ENCODE data around the gene ANKRD12. TPM values are rescaled to one million over a fixed set of nuclear protein-coding genes. Genes with fewer than 3 reads are reported as not detected.
"Not testable (repeated sequence)": the region's sequence is repeated elsewhere in the genome, so short reads cannot be mapped to it uniquely, and the experiment has no call there.

The ANKRD12 gene
- total RNA-seq, 2 experiments from 2014 or later, result 65.9 to 66.5 TPM

DNA sequence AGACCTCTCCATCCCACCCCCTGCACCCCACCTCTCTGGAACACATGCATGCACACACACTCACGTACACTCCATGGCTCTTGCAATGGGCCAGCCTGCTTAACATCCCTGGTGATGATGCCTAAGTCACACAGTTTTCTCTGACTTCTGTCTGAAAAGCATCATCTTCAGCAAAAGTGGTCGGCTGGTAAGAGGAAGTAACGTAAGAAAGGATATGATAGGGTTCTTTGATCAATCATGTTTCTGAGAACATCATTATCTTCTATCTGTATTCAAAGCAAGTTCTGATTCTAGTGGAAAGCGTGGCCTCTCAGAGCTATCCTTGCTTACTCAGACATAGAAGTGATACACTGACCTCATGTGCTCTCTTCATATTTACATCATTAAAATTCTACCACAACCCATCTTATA, 45.5 kb upstream of the ANKRD12 start:
- Histone ChIP-seq H3K4me3 (ENCODE audit: low read depth, low read length, poor library complexity, severe bottlenecking) (no peak overlapping the region), H3K4me1 (ENCODE audit: insufficient read depth, low read length, poor library complexity, severe bottlenecking) (peaks cover 16% of the 10 kb centered on the region), H3K36me3 (ENCODE audit: insufficient read depth, low read length) (no peaks in the 10 kb centered on the region), H2AFZ (ENCODE audit: low read length) (no peak overlapping the region), H3K79me2 (ENCODE audit: insufficient read depth, low read depth, low read length) (no peaks in the 10 kb centered on the region), H3K9me2 (ENCODE audit: insufficient read depth, low read length) (no peaks in the 10 kb centered on the region), H4K20me1 (ENCODE audit: insufficient read depth, low read length) (no peaks in the 10 kb centered on the region), H3K9me3 (ENCODE audit: low read length) (no peaks in the 10 kb centered on the region), H3K27ac (ENCODE audit: low read depth, low read length, poor library complexity, severe bottlenecking) (no peak overlapping the region), H3K4me2 (ENCODE audit: low read length) (no peak overlapping the region)
- TF ChIP-seq EZH2phosphoT487 (IDR thresholded peaks at IDR 0.05; ENCODE audit: borderline replicate concordance, low read depth, low read length) (no peak), CTCF (conservative IDR thresholded peaks at IDR 0.05; ENCODE audit: low read length) (no peak)
- intact Hi-C loops (cut with micrococcal nuclease; ENCODE audit: unreplicated experiment), result no loop called here
- POLR2A ChIA-PET, result interaction anchor here (0.7 kb wide), 1 partner anchor 502 kb away, joined by 3 read pairs; no protein-coding TSS in a partner anchor
- CTCF ChIA-PET (ENCODE audit: unreplicated experiment), result no interaction called here
- BruUV-seq (replicated peaks), result no TSS peak
- DNase-seq (ENCODE audit: low spot score), result no peak

DNA sequence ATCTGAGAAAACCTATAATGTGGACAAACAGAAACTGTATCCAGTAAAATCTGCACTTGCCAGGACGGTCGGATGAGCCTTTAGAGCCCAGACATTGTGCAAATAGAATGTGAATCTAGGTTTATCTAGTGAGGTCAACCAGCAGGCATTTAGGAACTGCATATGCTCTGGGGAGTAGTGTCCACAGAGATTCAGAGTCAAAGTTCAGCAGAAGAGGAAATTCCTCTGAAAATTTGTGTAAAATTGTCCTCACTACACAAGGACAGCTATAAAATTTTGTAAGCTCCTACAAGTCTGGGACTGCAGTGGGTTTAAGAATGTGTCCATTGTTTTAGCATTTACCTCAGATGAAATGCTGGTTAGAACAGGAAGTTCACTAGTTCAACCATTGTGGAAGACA, 43.9 kb upstream of the ANKRD12 start:
- Histone ChIP-seq H3K9me3 (ENCODE audit: low read length) (no peaks in the 10 kb centered on the region), H3K4me3 (ENCODE audit: low read depth, low read length, poor library complexity, severe bottlenecking) (no peak overlapping the region), H3K79me2 (ENCODE audit: insufficient read depth, low read depth, low read length) (no peaks in the 10 kb centered on the region), H4K20me1 (ENCODE audit: insufficient read depth, low read length) (no peaks in the 10 kb centered on the region), H3K4me2 (ENCODE audit: low read length) (no peak overlapping the region), H2AFZ (ENCODE audit: low read length) (no peak overlapping the region), H3K4me1 (ENCODE audit: insufficient read depth, low read length, poor library complexity, severe bottlenecking) (peaks cover 17% of the 10 kb centered on the region), H3K9me2 (ENCODE audit: insufficient read depth, low read length) (no peaks in the 10 kb centered on the region), H3K36me3 (ENCODE audit: insufficient read depth, low read length) (no peaks in the 10 kb centered on the region), H3K27ac (ENCODE audit: low read depth, low read length, poor library complexity, severe bottlenecking) (no peak overlapping the region)
- DNase-seq (ENCODE audit: low spot score), result no peak
- ChIA-PET CTCF (ENCODE audit: unreplicated experiment) (no interaction called here), POLR2A (interaction anchor here (1.0 to 2.9 kb wide), 2 partner anchors 10 to 15 kb away, joined by 3 to 10 read pairs; no protein-coding TSS in a partner anchor)
- TF ChIP-seq CTCF (conservative IDR thresholded peaks at IDR 0.05; ENCODE audit: low read length) (no peak), EZH2phosphoT487 (IDR thresholded peaks at IDR 0.05; ENCODE audit: borderline replicate concordance, low read depth, low read length) (no peak)
- BruUV-seq (replicated peaks), result no TSS peak
- intact Hi-C loops (cut with micrococcal nuclease; ENCODE audit: unreplicated experiment), result no loop called here

- H2AFZ ChIP-seq (ENCODE audit: low read length); intact Hi-C loops (cut with micrococcal nuclease; ENCODE audit: unreplicated experiment); H3K9me3 ChIP-seq (ENCODE audit: low read length); H4K20me1 ChIP-seq (ENCODE audit: insufficient read depth, low read length); H3K9me2 ChIP-seq (ENCODE audit: insufficient read depth, low read length); BruUV-seq (replicated peaks); H3K79me2 ChIP-seq (ENCODE audit: insufficient read depth, low read depth, low read length); H3K36me3 ChIP-seq (ENCODE audit: insufficient read depth, low read length); H3K27ac ChIP-seq (ENCODE audit: low read depth, low read length, poor library complexity, severe bottlenecking); CTCF ChIA-PET (ENCODE audit: unreplicated experiment); H3K4me2 ChIP-seq (ENCODE audit: low read length); DNase-seq (ENCODE audit: low spot score); H3K4me3 ChIP-seq (ENCODE audit: low read depth, low read length, poor library complexity, severe bottlenecking): not testable (repeated sequence)
- POLR2A ChIA-PET, result interaction anchor here (0.6 to 2.9 kb wide), 3 partner anchors 10 to 64 kb away, joined by 4 to 10 read pairs (median 5); no protein-coding TSS in a partner anchor
- peaks cover 17% of the 10 kb centered on the region for H3K4me1 ChIP-seq (ENCODE audit: insufficient read depth, low read length, poor library complexity, severe bottlenecking)
These were observed 43.5 kb upstream of the ANKRD12 start for GRCh38 chr18:9093109-9093508.
